Ascending aorta (tissue), 2 donors: Measurements from ENCODE around the gene NXPH4. TPM values are rescaled to one million over a fixed set of nuclear protein-coding genes. Genes with fewer than 3 reads are reported as not detected.

ENCODE experiments used
- DNase-seq, 2 donors: peaks; one replicate each; pipeline ENCODE4 v3.0.0-alpha.2; 2019; ENCODE audit warnings: low spot score in 2 of 2
- H3K27ac ChIP-seq, 2 donors: fragments of 200-600 bp; sonication (generic); one replicate each; pipeline ENCODE4 v1.5.1; 2016 to 2017; ENCODE audit warnings: mild to moderate bottlenecking in 1 of 2
- H3K27me3 ChIP-seq: fragments of 200-600 bp; sonication (generic); one replicate; pipeline ENCODE4 v1.5.1; 2017
- H3K36me3 ChIP-seq, 2 donors: fragments of 200-600 bp; sonication (generic); one replicate each; pipeline ENCODE4 v1.5.1; 2016
- H3K4me1 ChIP-seq, 2 donors: fragments of 200-600 bp; sonication (generic); one replicate each; pipeline ENCODE4 v1.5.1; 2016 to 2017; ENCODE audit warnings: mild to moderate bottlenecking in 1 of 2
- H3K4me3 ChIP-seq, 2 donors: fragments of 200-600 bp; sonication (generic); one replicate each; pipeline ENCODE4 v1.5.1; 2016 to 2017; ENCODE audit warnings: mild to moderate bottlenecking in 1 of 2
- H3K9me3 ChIP-seq, 2 donors: fragments of 200-600 bp; sonication (generic); one replicate each; pipeline ENCODE4 v1.5.1; 2016
- intact Hi-C: fragments of 100-400 bp; cut with DNase I; formaldehyde crosslinking; loops from one replicate; pipeline ENCODE4 v1.15.1; 2023
- total RNA-seq: library from RNA; depleted of rRNA; stranded (reverse); fragments of >200 nt; gene quantifications from one replicate; pipeline ENCODE4 v1.1.0, GENCODE V29; 2016
- TF ChIP-seq, protein P1 (sequence below), 3 experiments: fragments of 200-600 bp in 2 of 3; fragments of 450-650 bp in 1 of 3; sonication (generic) in 2 of 3; IDR thresholded peaks; one replicate each; pipeline ENCODE4 v1.5.1; 2016 to 2019; ENCODE audit warnings: antibody characterized with exemption in 3 of 3, mild to moderate bottlenecking in 1 of 3, moderate library complexity in 1 of 3

NXPH4 gene
- total RNA-seq, 1 donor from 2014 or later, result not detected

DNA sequence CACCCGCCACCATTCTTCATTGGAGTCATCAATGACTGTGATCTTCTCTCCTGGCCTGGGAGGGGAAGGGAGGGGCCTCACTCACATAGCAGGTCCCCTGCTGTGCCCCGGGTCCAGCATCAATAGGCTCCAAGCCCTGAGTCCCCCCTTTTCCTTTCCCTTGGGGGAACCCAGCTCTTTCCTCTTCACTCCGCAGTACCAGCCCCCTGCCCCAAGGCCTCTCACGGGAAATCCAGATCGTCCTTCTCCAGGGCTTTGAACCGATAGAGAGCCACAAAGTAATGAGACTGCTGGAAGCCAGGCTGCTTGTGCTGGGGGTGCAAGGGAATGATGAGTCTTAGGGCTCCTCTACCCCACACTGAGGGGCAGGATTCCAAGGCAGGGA, 27.7 kb downstream of the NXPH4 start:
- no peak overlapping the region for H3K27ac ChIP-seq
- H3K27me3 ChIP-seq, result peaks cover 20% of the 10 kb centered on the region
- no peaks in the 10 kb centered on the region for H3K9me3 ChIP-seq
- DNase-seq, result no peak
- H3K36me3 ChIP-seq, result no peaks in the 10 kb centered on the region
- intact Hi-C loops, result no loop called here
- H3K4me1 ChIP-seq, result peaks cover 20 to 40% of the 10 kb centered on the region in 2 donors
- TF ChIP-seq, protein P1, sequence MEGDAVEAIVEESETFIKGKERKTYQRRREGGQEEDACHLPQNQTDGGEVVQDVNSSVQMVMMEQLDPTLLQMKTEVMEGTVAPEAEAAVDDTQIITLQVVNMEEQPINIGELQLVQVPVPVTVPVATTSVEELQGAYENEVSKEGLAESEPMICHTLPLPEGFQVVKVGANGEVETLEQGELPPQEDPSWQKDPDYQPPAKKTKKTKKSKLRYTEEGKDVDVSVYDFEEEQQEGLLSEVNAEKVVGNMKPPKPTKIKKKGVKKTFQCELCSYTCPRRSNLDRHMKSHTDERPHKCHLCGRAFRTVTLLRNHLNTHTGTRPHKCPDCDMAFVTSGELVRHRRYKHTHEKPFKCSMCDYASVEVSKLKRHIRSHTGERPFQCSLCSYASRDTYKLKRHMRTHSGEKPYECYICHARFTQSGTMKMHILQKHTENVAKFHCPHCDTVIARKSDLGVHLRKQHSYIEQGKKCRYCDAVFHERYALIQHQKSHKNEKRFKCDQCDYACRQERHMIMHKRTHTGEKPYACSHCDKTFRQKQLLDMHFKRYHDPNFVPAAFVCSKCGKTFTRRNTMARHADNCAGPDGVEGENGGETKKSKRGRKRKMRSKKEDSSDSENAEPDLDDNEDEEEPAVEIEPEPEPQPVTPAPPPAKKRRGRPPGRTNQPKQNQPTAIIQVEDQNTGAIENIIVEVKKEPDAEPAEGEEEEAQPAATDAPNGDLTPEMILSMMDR (IDR thresholded peaks at IDR 0.05), result no peak
- H3K4me3 ChIP-seq, result no peak overlapping the region

DNA sequence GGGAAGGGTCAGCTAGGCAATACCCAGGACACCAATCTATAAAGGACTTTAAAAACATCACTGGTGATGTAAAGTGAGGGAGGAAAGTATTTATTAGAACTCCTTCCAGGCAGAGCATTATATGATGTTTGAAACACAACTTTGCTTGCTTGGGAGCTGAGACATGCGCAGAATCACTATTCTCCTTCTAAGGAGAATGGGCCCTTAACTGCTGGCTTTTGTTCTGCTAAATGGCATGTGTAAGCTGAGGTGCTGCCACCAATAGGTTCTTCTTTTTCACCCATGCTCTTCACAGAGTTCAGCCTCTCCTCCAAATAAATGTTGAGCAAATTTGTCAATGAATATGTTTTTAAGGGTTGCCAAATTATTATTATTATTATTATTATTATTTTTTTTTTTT, 30.4 kb downstream of the NXPH4 start:
- Histone ChIP-seq H3K27me3 (peaks cover 8% of the 10 kb centered on the region), H3K36me3 (no peaks in the 10 kb centered on the region), H3K4me3 (no peak overlapping the region), H3K27ac (no peak overlapping the region), H3K4me1 (peaks cover 9 to 16% of the 10 kb centered on the region in 2 donors), H3K9me3 (no peaks in the 10 kb centered on the region)
- TF ChIP-seq, protein P1 (IDR thresholded peaks at IDR 0.05), result no peak
- no peak for DNase-seq
- intact Hi-C loops, result no loop called here

DNA sequence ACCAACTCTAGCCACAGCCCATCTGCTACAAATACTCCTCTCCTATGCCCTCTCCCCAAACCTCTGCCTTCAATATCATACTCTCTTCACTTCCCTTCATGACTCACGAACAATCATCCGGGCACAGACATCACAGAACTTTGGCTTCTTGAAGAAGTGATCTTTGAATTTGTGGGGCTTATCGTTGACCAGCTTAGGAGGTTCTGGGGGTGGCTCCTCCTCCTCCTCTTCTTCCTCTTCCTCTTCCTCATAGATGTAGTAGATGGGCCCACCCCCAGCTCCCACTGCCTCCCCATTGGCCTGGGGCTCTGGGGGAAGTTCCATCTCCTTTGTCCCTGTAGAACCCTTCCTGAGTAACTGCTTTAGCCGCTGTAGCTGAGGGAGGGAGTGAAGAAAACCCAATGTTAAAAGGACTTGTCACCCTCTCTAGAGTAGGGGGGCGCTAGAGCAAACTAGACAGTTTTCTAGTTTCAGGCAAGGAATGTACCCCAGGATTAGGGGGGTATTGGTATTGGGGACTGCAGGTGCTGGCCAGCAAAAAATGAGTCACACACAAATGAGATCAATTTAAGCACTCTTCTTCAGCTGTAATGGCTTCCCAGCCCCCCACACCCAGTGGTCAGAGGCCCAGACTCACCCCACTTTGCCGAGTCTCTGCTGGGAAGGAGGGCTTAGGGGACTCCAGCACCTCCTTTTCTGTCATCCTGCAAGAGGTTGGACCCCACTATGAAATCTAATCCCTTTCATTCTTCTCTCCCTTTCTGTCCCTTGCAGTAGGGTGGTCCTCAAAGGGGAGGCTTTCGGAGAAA, 32.5 kb downstream of the NXPH4 start:
- intact Hi-C loops, result no loop called here
- H3K9me3 ChIP-seq, result no peaks in the 10 kb centered on the region
- no peaks in the 10 kb centered on the region for H3K4me1 ChIP-seq
- no peak overlapping the region for H3K4me3 ChIP-seq
- TF ChIP-seq, protein P1 (IDR thresholded peaks at IDR 0.05), result no peak
- H3K27ac ChIP-seq, result no peak overlapping the region
- H3K27me3 ChIP-seq, result no peaks in the 10 kb centered on the region
- no peaks in the 10 kb centered on the region for H3K36me3 ChIP-seq
- DNase-seq, result no peak

DNA sequence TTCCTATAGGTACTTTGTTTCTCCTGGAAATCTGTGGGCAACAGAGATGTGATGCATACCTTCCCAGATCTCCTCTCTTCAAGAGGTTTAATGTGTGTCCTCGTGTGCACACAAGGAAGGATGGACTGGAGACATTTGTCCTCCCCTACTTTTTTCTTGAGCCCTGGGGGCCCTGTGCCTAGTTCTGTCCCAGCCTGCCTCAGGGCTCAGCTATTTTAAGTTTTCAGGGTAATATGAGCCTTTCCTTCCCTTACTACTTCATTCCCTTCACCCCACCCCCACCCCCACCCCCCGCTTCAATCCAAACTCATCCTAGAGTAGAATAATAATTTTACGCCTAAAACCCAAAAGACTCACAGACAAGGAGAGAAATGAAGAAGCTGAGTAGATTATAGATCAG, 33.9 kb downstream of the NXPH4 start:
- Histone ChIP-seq H3K4me1 (no peaks in the 10 kb centered on the region), H3K4me3 (no peak overlapping the region), H3K27ac (no peak overlapping the region), H3K36me3 (peaks cover 8 to 9% of the 10 kb centered on the region in 2 donors), H3K9me3 (no peaks in the 10 kb centered on the region), H3K27me3 (no peaks in the 10 kb centered on the region)
- DNase-seq, result no peak
- intact Hi-C loops, result no loop called here
- TF ChIP-seq, protein P1 (IDR thresholded peaks at IDR 0.05), result no peak

DNA sequence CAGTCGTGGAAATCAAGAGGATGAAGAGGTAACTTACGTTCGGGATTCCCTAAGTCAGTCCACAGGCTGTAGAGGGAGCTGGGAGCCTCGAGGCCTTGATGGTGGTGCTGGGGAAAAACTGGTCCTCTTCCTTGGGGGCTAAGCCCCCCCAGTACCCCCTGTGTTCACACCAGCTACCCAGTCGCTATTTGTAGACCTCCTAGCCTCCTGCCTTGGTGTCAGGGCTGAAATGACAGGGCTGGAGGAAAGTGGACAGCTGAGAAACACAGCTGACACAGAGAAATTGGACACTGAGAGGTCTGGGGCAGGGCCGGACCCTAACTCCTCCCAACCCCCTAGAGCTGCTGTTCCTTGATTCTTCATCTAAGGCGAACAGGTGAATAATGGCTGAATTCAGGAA, 34.4 kb downstream of the NXPH4 start, which contains the start of gene STAC3:
TSS of gene STAC3 (minus strand) at position 232 of the 400 bp plus-strand sequence. CDS start 1,551 bp downstream, outside the sequence.
- DNase-seq, result no peak
- Histone ChIP-seq H3K27ac (no peak within 1 kb of the TSS), H3K9me3 (no peaks in the 10 kb centered on the region), H3K27me3 (no peaks in the 10 kb centered on the region), H3K4me1 (no peaks in the 10 kb centered on the region), H3K36me3 (peaks cover 12% of the 10 kb centered on the region in 2 donors), H3K4me3 (no peak within 1 kb of the TSS)
- TF ChIP-seq, protein P1 (IDR thresholded peaks at IDR 0.05), result no peak
- intact Hi-C loops, result no loop called here
